ENCODE results near the gene ALKBH5. TPM values are rescaled to one million over a fixed set of nuclear protein-coding genes. Genes with fewer than 3 reads are reported as not detected.
A peak's percentile ranks its signal among the peaks of the same experiment; 100 is the strongest.

ALKBH5 gene
- total and polyA plus RNA-seq, 9 of the 15 experiments (the other 6 are each of a cell fraction or from before 2014, with no cell fraction given) = 11.4 to 70.0 (median 47.4) TPM

- TF ChIP-seq BCLAF1 (IDR thresholded peaks at IDR 0.05; ENCODE audit: borderline replicate concordance in 1 of 2, control insufficient read depth in 1 of 2, low read depth in 2 of 2, low read length in 1 of 2) = no peak
- peak in 1 of 2 experiments; percentile 48; a peak in 2 of 4 replicates for TF ChIP-seq KDM1A (IDR thresholded peaks at IDR 0.05)
- peak; percentile 98 for TF ChIP-seq ZFP36 (IDR thresholded peaks at IDR 0.05; ENCODE audit: low read depth, low read length, partially characterized antibody)
- TF ChIP-seq ZC3H8 (IDR thresholded peaks at IDR 0.05) = no peak
- no peak for TF ChIP-seq CBX1 (IDR thresholded peaks at IDR 0.05; ENCODE audit: low read depth)
- TF ChIP-seq ZNF449 (CRISPR knock-in tag; IDR thresholded peaks at IDR 0.05) = no peak
- no peak for TF ChIP-seq CAMTA2 (CRISPR knock-in tag; conservative IDR thresholded peaks at IDR 0.05)
- TF ChIP-seq ZMIZ1 (IDR thresholded peaks at IDR 0.05; ENCODE audit: low read depth in 2 of 2, low read length in 2 of 2) = no peak
- TF ChIP-seq RREB1 (CRISPR knock-in tag; IDR thresholded peaks at IDR 0.05) = no peak
- TF ChIP-seq ZNF212 (CRISPR knock-in tag; IDR thresholded peaks at IDR 0.05) = no peak
- no peak for TF ChIP-seq SRSF1 (IDR thresholded peaks at IDR 0.05; ENCODE audit: low read depth, low read length)
- no peak for TF ChIP-seq ETV1 (tag; conservative IDR thresholded peaks at IDR 0.05; ENCODE audit: low read depth)
Observed at GRCh38 chr17:18177133-18177532, 6.5 kb upstream of the ALKBH5 start (continued).
